H1 (cell line): ENCODE results near the gene LTBR. TPM values are rescaled to one million over a fixed set of nuclear protein-coding genes. Genes with fewer than 3 reads are reported as not detected.

Experiments used
- CTCF ChIA-PET: fragments of 300-600 bp; sonication (Branson Sonifier 250); formaldehyde crosslinking; loops from one replicate; lab custom pipeline; 2021; ENCODE audit not compliant: partially characterized antibody; lab: Charles Lee
- POLR2A ChIA-PET: fragments of 300-600 bp; sonication (Branson Sonifier 250); formaldehyde crosslinking; loops from one replicate; lab custom pipeline; 2021; ENCODE audit warnings: inconsistent platforms; ENCODE audit not compliant: partially characterized antibody; lab: Charles Lee
- DNase-seq, 2 experiments: peaks; one replicate each; pipeline versions ENCODE4 v3.0.0 to v3.0.0-alpha.2; 2010 to 2022; ENCODE audit warnings: low spot score in 2 of 2, low read depth in 1 of 2, mixed read lengths in 1 of 2
- FAIRE-seq: peaks from 2 replicates; lab custom pipeline; 2011; peaks lifted over from hg19 to GRCh38; lab: Jason Lieb, UNC
- H2AFZ ChIP-seq: 2 replicates; pipeline ENCODE4 v1.8.1; 2012; ENCODE audit warnings: low read length, inconsistent platforms
- H2AK5ac ChIP-seq: 2 replicates; pipeline ENCODE4 v1.6.1; 2013; ENCODE audit warnings: low read depth, low read length
- H2BK120ac ChIP-seq: replicated peaks from 2 replicates; pipeline ENCODE3; 2013; ENCODE audit warnings: low read depth, low read length, inconsistent platforms
- H2BK12ac ChIP-seq: 2 replicates; pipeline ENCODE4 v1.6.1; 2013; ENCODE audit warnings: low read depth, low read length
- H2BK15ac ChIP-seq: 2 replicates; pipeline ENCODE4 v1.6.1; 2013; ENCODE audit warnings: low read length
- H2BK20ac ChIP-seq: 2 replicates; pipeline ENCODE4 v1.6.1; 2013; ENCODE audit warnings: low read length
- H2BK5ac ChIP-seq: 2 replicates; pipeline ENCODE4 v1.6.1; 2013; ENCODE audit warnings: low read depth, low read length
- H3K14ac ChIP-seq: 2 replicates; pipeline ENCODE4 v1.6.1; 2013; ENCODE audit warnings: inconsistent platforms; ENCODE audit not compliant: insufficient read length
- H3K18ac ChIP-seq: 2 replicates; pipeline ENCODE4 v1.6.1; 2013; ENCODE audit warnings: low read length; ENCODE audit errors: extremely low read depth
- H3K23ac ChIP-seq: 2 replicates; pipeline ENCODE4 v1.6.1; 2013; ENCODE audit warnings: inconsistent platforms; ENCODE audit not compliant: insufficient read length
- H3K23me2 ChIP-seq: 2 replicates; pipeline ENCODE4 v1.6.1; 2013; ENCODE audit warnings: low read depth, low read length
- H3K27ac ChIP-seq: 2 replicates; pipeline ENCODE4 v1.6.1; 2011; ENCODE audit warnings: low read depth, low read length, inconsistent platforms
- H3K27me3 ChIP-seq, 4 experiments: replicated peaks in 1 of 4; 1 replicate in 1 of 4; 2 replicates in 3 of 4; pipeline versions ENCODE4 v1.6.1 to v1.8.1; 2011 to 2013; ENCODE audit warnings: low read length in 3 of 4, mild to moderate bottlenecking in 3 of 4, inconsistent platforms in 2 of 4, mixed read lengths in 2 of 4, moderate library complexity in 1 of 4; ENCODE audit not compliant: control insufficient read depth in 3 of 4, insufficient read depth in 3 of 4; ENCODE audit errors: extremely low read depth in 1 of 4
- H3K36me3 ChIP-seq, 4 experiments: 2 replicates each; pipeline versions ENCODE4 v1.6.1 to v1.8.1; 2011 to 2013; ENCODE audit warnings: mild to moderate bottlenecking in 4 of 4, low read length in 3 of 4, moderate library complexity in 2 of 4, control low read depth in 1 of 4, inconsistent platforms in 1 of 4; ENCODE audit not compliant: insufficient read depth in 4 of 4, control insufficient read depth in 2 of 4
- H3K4ac ChIP-seq: replicated peaks from 2 replicates; pipeline ENCODE3; 2013; ENCODE audit warnings: low read length, low read depth, mixed read lengths, inconsistent platforms; ENCODE audit not compliant: insufficient read length
- H3K4me1 ChIP-seq, 4 experiments: replicated peaks in 1 of 4; 1 replicate in 1 of 4; 2 replicates in 3 of 4; pipeline versions ENCODE4 v1.6.1 to v1.8.1; 2011 to 2013; ENCODE audit warnings: low read length in 3 of 4, inconsistent platforms in 2 of 4, mixed read lengths in 1 of 4; ENCODE audit not compliant: insufficient read depth in 4 of 4, control insufficient read depth in 3 of 4
- H3K4me2 ChIP-seq, 2 experiments: 2 replicates each; pipeline versions ENCODE4 v1.6.1 to v1.8.1; 2011 to 2013; ENCODE audit warnings: low read depth in 2 of 2, low read length in 2 of 2, control low read depth in 1 of 2, inconsistent platforms in 1 of 2, mild to moderate bottlenecking in 1 of 2; ENCODE audit not compliant: insufficient read depth in 1 of 2
- H3K4me3 ChIP-seq, 4 experiments: fragments of 200-600, 300-600 bp in 1 of 4; sonication (generic), shearing (Covaris generic), sonication (Bioruptor Twin) in 1 of 4; 2 replicates each; pipeline versions ENCODE4 v1.5.1 to v1.8.1; 2011 to 2016; ENCODE audit warnings: low read length in 4 of 4, low read depth in 3 of 4, control low read depth in 2 of 4, inconsistent platforms in 2 of 4, mild to moderate bottlenecking in 2 of 4, mixed read lengths in 1 of 4, moderate library complexity in 1 of 4; ENCODE audit not compliant: insufficient read depth in 2 of 4; ENCODE audit errors: extremely low read depth in 1 of 4
- H3K56ac ChIP-seq: replicated peaks from 2 replicates; pipeline ENCODE3; 2013; ENCODE audit warnings: low read depth, mild to moderate bottlenecking, mixed read lengths, low read length, inconsistent platforms; ENCODE audit not compliant: insufficient read length
- H3K79me1 ChIP-seq: 2 replicates; pipeline ENCODE4 v1.6.1; 2013; ENCODE audit warnings: low read depth, low read length, control low read depth
- H3K79me2 ChIP-seq, 2 experiments: 2 replicates each; pipeline versions ENCODE4 v1.6.1 to v1.8.1; 2012 to 2013; ENCODE audit warnings: low read length in 2 of 2, mild to moderate bottlenecking in 2 of 2, inconsistent platforms in 1 of 2; ENCODE audit not compliant: insufficient read depth in 2 of 2, control insufficient read depth in 1 of 2
- H3K9ac ChIP-seq, 4 experiments: replicated peaks in 1 of 4; 1 replicate in 1 of 4; 2 replicates in 3 of 4; pipeline versions ENCODE4 v1.6.1 to v1.8.1; 2011 to 2013; ENCODE audit warnings: low read depth in 3 of 4, low read length in 3 of 4, control low read depth in 2 of 4, mild to moderate bottlenecking in 2 of 4, moderate library complexity in 2 of 4, inconsistent platforms in 1 of 4; ENCODE audit errors: extremely low read depth in 1 of 4
- H3K9me3 ChIP-seq, 2 experiments: 2 replicates each; pipeline versions ENCODE4 v1.6.1 to v1.8.1; 2012 to 2013; ENCODE audit warnings: mild to moderate bottlenecking in 2 of 2, moderate library complexity in 2 of 2, control low read depth in 1 of 2, inconsistent platforms in 1 of 2, low read depth in 1 of 2, low read length in 1 of 2, mixed read lengths in 1 of 2; ENCODE audit not compliant: insufficient read depth in 2 of 2
- H4K20me1 ChIP-seq, 2 experiments: replicated peaks in 1 of 2; 2 replicates each; pipeline versions ENCODE3 to v1.8.1; 2011 to 2013; ENCODE audit warnings: inconsistent platforms in 2 of 2, low read length in 2 of 2, mild to moderate bottlenecking in 1 of 2; ENCODE audit not compliant: insufficient read depth in 2 of 2, control insufficient read depth in 1 of 2
- H4K5ac ChIP-seq: 2 replicates; pipeline ENCODE4 v1.6.1; 2013; ENCODE audit warnings: low read length, low read depth, mixed read lengths, inconsistent platforms; ENCODE audit not compliant: insufficient read length
- H4K8ac ChIP-seq: 2 replicates; pipeline ENCODE4 v1.8.0; 2013; ENCODE audit warnings: mild to moderate bottlenecking, moderate library complexity, low read length, inconsistent platforms; ENCODE audit not compliant: insufficient read depth; ENCODE audit errors: extremely low read depth
- H4K91ac ChIP-seq: replicated peaks from 2 replicates; pipeline ENCODE3; 2013; ENCODE audit warnings: low read length, mixed read lengths, inconsistent platforms; ENCODE audit not compliant: insufficient read length
- JUND ChIP-seq: IDR thresholded peaks from 2 replicates; pipeline ENCODE4 v1.6.1; 2011; ENCODE audit warnings: mild to moderate bottlenecking, improper control_type of control experiment, low read length
- WGBS, 2 experiments: shearing (Covaris generic) in 1 of 2; methylation state at CpG; one replicate each; pipeline versions ENCODE4 v1.1.6 to v1.1.7; 2013 to 2015; ENCODE audit warnings: low lambda C conversion rate in 2 of 2, mixed read lengths in 2 of 2, inconsistent platforms in 1 of 2, low coverage in 1 of 2, missing lambda C conversion rate in 1 of 2; ENCODE audit not compliant: insufficient replicate concordance in 2 of 2, insufficient coverage in 1 of 2, insufficient read length in 1 of 2; ENCODE audit errors: extremely low coverage in 1 of 2, missing lambda C conversion rate in 1 of 2; 5-methylcytosine and 5-hydroxymethylcytosine counted together
- polyA plus RNA-seq, 7 experiments: library from polyadenylated mRNA; depleted of rRNA in 3 of 7; stranded (reverse) in 5 of 7; unstranded in 2 of 7; fragments of >200 nt in 5 of 7; fragments of 200-250 nt in 2 of 7; gene quantifications; 1 replicate in 5 of 7; 2 replicates in 1 of 7; 4 replicates in 1 of 7; pipeline versions ENCODE4 v1.2.1 to v1.2.3, GENCODE V29; 2011 to 2013; ENCODE audit warnings: missing spikeins in 2 of 7, mixed read lengths in 2 of 7
- total RNA-seq: library from RNA; stranded (reverse); fragmentation: NEBNext Ultra II Directional; extraction: Animal tissue kit (Norgen Biotek cat#: 25700); gene quantifications from 2 replicates; pipeline ENCODE4 v1.2.1, GENCODE V29; 2021

Gene LTBR
- total and polyA plus RNA-seq, 2 of the 8 experiments (the other 6 are each of a cell fraction or from before 2014, with no cell fraction given), result 5.1 to 6.3 TPM

DNA sequence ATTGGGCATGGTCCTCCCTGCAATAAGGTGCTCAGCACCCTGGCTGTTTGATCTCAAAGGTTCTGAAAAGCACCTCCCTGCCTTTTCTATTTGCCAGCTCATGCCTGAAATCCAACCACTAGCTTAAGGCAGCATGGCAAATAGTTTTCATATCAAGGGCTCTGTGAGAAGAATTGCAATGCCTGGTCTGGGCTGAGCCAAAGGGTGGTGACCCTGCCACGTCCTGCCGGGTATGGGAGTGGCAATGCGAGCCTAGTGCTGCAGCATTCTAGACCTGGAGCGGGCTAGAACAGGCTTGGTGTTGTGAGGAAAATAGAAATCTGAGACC lies 6.3 kb upstream of the LTBR start:
- Histone ChIP-seq H2AK5ac (peak overlapping the region; percentile 84; the same call in 1 of the 2 replicates), H3K14ac (no peak overlapping the region), H3K23me2 (peaks cover 33% of the 10 kb centered on the region), H2BK20ac (peak overlapping the region; percentile 88), H3K4me3 (no peak overlapping the region), H3K4ac (no peak overlapping the region), H3K18ac (peak overlapping the region; percentile 87), H3K79me1 (peaks cover 6% of the 10 kb centered on the region), H3K36me3 (no peaks in the 10 kb centered on the region), H4K20me1 (peaks cover 0 to 3% of the 10 kb centered on the region in 2 experiments), H2BK12ac (peak overlapping the region; percentile 99; the same call in 1 of the 2 replicates), H3K27ac (peak overlapping the region; percentile 92; the same call in 1 of the 2 replicates), H3K9me3 (no peaks in the 10 kb centered on the region), H3K79me2 (peaks cover 13 to 26% of the 10 kb centered on the region in 2 experiments), H3K56ac (no peak overlapping the region), H2BK15ac (peak overlapping the region; percentile 90), H3K23ac (no peak overlapping the region), H3K4me2 (no peak overlapping the region; a peak in 1 of 4 replicates), H3K4me1 (peaks cover 3 to 52% (median 35%) of the 10 kb centered on the region in 4 experiments), H4K5ac (no peak overlapping the region), H2BK120ac (no peak overlapping the region), H2AFZ (no peak overlapping the region), H3K9ac (no peak overlapping the region), H2BK5ac (peak overlapping the region; percentile 36; the same call in 1 of the 2 replicates), H4K91ac (peak overlapping the region; percentile 58), H3K27me3 (peaks cover 0 to 6% (median 3%) of the 10 kb centered on the region in 4 experiments; a peak in 4 of 7 replicates), H4K8ac (no peak overlapping the region)
- TF ChIP-seq JUND, result no peak
- ChIA-PET POLR2A (interaction anchor here (1.1 to 17.2 kb wide), 6 partner anchors 10 to 158 kb away, joined by 3 to 259 read pairs (median 36); partner anchors contain the start of genes GAPDH and TNFRSF1A), CTCF (interaction anchor here (1.0 kb wide), 2 partner anchors 51 to 88 kb away, joined by 5 read pairs; no protein-coding TSS in a partner anchor)
- FAIRE-seq, result no peak
- DNase-seq, result no peak
- WGBS, 2 experiments, result 82% methylated on average over 4 of the region's 4 CpGs; no CpG with 5 or more reads in 1 of the 2 experiments
